H9 (cell line): ENCODE data around the gene FLOT2. TPM values are rescaled to one million over a fixed set of nuclear protein-coding genes. Genes with fewer than 3 reads are reported as not detected.

ENCODE experiments used
- DNase-seq: peaks from one replicate; pipeline ENCODE4 v3.0.0-alpha.2; 2017
- H2AFZ ChIP-seq: one replicate; pipeline ENCODE4 v1.6.1; 2013; ENCODE audit warnings: mild to moderate bottlenecking, low read length, control low read depth, moderate library complexity
- H2AK5ac ChIP-seq: 2 replicates; pipeline ENCODE4 v1.6.1; 2013; ENCODE audit warnings: low read length, control low read depth, mixed read lengths; ENCODE audit not compliant: insufficient read length
- H2BK120ac ChIP-seq: one replicate; pipeline ENCODE4 v1.6.1; 2013; ENCODE audit warnings: low read depth, mild to moderate bottlenecking, low read length, control low read depth, inconsistent platforms; ENCODE audit not compliant: poor library complexity, severe bottlenecking
- H2BK12ac ChIP-seq: 2 replicates; pipeline ENCODE4 v1.6.1; 2013; ENCODE audit warnings: low read length, control low read depth, mixed read lengths, low read depth; ENCODE audit not compliant: insufficient read length
- H2BK15ac ChIP-seq: 2 replicates; pipeline ENCODE4 v1.6.1; 2013; ENCODE audit warnings: low read depth, low read length, control low read depth
- H2BK20ac ChIP-seq: one replicate; pipeline ENCODE4 v1.6.1; 2013; ENCODE audit warnings: low read depth, mild to moderate bottlenecking, low read length, control low read depth, inconsistent platforms; ENCODE audit not compliant: poor library complexity, severe bottlenecking
- H2BK5ac ChIP-seq: 2 replicates; pipeline ENCODE4 v1.6.1; 2013; ENCODE audit warnings: low read length, control low read depth, mixed read lengths; ENCODE audit not compliant: insufficient read length
- H3K14ac ChIP-seq: 2 replicates; pipeline ENCODE4 v1.6.1; 2013; ENCODE audit warnings: low read length, control low read depth; ENCODE audit not compliant: insufficient read depth
- H3K18ac ChIP-seq: 2 replicates; pipeline ENCODE4 v1.6.1; 2013; ENCODE audit warnings: low read depth, mild to moderate bottlenecking, mixed read lengths, low read length, control low read depth; ENCODE audit not compliant: insufficient read length
- H3K23ac ChIP-seq: 2 replicates; pipeline ENCODE4 v1.6.1; 2013; ENCODE audit warnings: low read length, control low read depth, mixed read lengths, low read depth; ENCODE audit not compliant: insufficient read length
- H3K23me2 ChIP-seq: 2 replicates; pipeline ENCODE4 v1.6.1; 2013; ENCODE audit warnings: low read depth, mild to moderate bottlenecking, mixed read lengths, low read length, control low read depth; ENCODE audit not compliant: insufficient read length, poor library complexity, severe bottlenecking
- H3K27ac ChIP-seq: 2 replicates; pipeline ENCODE4 v1.5.1; 2013; ENCODE audit warnings: low read length, control low read depth, mixed read lengths, low read depth; ENCODE audit not compliant: insufficient read length
- H3K27me3 ChIP-seq: 2 replicates; pipeline ENCODE4 v1.6.1; 2013; ENCODE audit warnings: low read length, control low read depth, inconsistent platforms; ENCODE audit not compliant: insufficient read depth
- H3K4ac ChIP-seq: 2 replicates; pipeline ENCODE4 v1.6.1; 2013; ENCODE audit warnings: low read depth, mild to moderate bottlenecking, control low read depth, inconsistent platforms, low read length, moderate library complexity
- H3K4me1 ChIP-seq: 2 replicates; pipeline ENCODE4 v1.6.1; 2013; ENCODE audit warnings: low read length, control low read depth, inconsistent platforms; ENCODE audit not compliant: insufficient read depth
- H3K4me2 ChIP-seq: 2 replicates; pipeline ENCODE4 v1.6.1; 2013; ENCODE audit warnings: low read length, control low read depth, mixed read lengths; ENCODE audit not compliant: insufficient read length, insufficient read depth
- H3K56ac ChIP-seq: 2 replicates; pipeline ENCODE4 v1.6.1; 2013; ENCODE audit warnings: low read depth, mild to moderate bottlenecking, mixed read lengths, low read length, control low read depth; ENCODE audit not compliant: insufficient read length
- H3K79me1 ChIP-seq: 2 replicates; pipeline ENCODE4 v1.6.1; 2013; ENCODE audit warnings: low read depth, mild to moderate bottlenecking, moderate library complexity, low read length, control low read depth, inconsistent platforms; ENCODE audit not compliant: insufficient read depth, poor library complexity, severe bottlenecking
- H3K79me2 ChIP-seq: 2 replicates; pipeline ENCODE4 v1.6.1; 2013; ENCODE audit warnings: low read length, control low read depth, inconsistent platforms; ENCODE audit not compliant: insufficient read depth
- H3K9ac ChIP-seq: 2 replicates; pipeline ENCODE4 v1.6.1; 2013; ENCODE audit warnings: low read length, control low read depth, mixed read lengths; ENCODE audit not compliant: insufficient read length; ENCODE audit errors: extremely low read depth
- H3K9me3 ChIP-seq: one replicate; pipeline ENCODE4 v1.6.1; 2013; ENCODE audit warnings: low read depth, low read length, inconsistent platforms; ENCODE audit not compliant: control insufficient read depth
- H3T11ph ChIP-seq: one replicate; pipeline ENCODE4 v1.6.1; 2013; ENCODE audit warnings: mild to moderate bottlenecking, low read length, control low read depth, inconsistent platforms
- H4K20me1 ChIP-seq: one replicate; pipeline ENCODE4 v1.6.1; 2013; ENCODE audit not compliant: control insufficient read depth, insufficient read length, insufficient read depth
- H4K5ac ChIP-seq: 2 replicates; pipeline ENCODE4 v1.6.1; 2013; ENCODE audit warnings: low read depth, mild to moderate bottlenecking, mixed read lengths, low read length, control low read depth; ENCODE audit not compliant: insufficient read length
- H4K8ac ChIP-seq: replicated peaks from 2 replicates; pipeline ENCODE4 v1.6.1; 2013; ENCODE audit warnings: low read length, control low read depth, mixed read lengths, low read depth; ENCODE audit not compliant: insufficient read length
- H4K91ac ChIP-seq: 2 replicates; pipeline ENCODE4 v1.6.1; 2013; ENCODE audit warnings: low read depth, mild to moderate bottlenecking, moderate library complexity, mixed read lengths, low read length, control low read depth; ENCODE audit not compliant: insufficient read length
- H3K27ac Mint-ChIP-seq, 3 experiments: 2 replicates in 2 of 3; 3 replicates in 1 of 3; pipeline ENCODE4 v1.8.0; 2020 to 2021; ENCODE audit warnings: mixed read lengths in 3 of 3, mild to moderate bottlenecking in 1 of 3, moderate library complexity in 1 of 3
- H3K27me3 Mint-ChIP-seq: 2 replicates; pipeline ENCODE4 v1.8.0; 2021; ENCODE audit warnings: low read depth, mild to moderate bottlenecking, moderate library complexity, mixed read lengths
- H3K36me3 Mint-ChIP-seq, 3 experiments: 2 replicates in 2 of 3; 3 replicates in 1 of 3; pipeline ENCODE4 v1.8.0; 2020 to 2021; ENCODE audit warnings: low read depth in 3 of 3, mixed read lengths in 3 of 3; ENCODE audit not compliant: insufficient read depth in 1 of 3
- H3K4me1 Mint-ChIP-seq, 2 experiments: 2 replicates each; pipeline ENCODE4 v1.8.0; 2020; ENCODE audit warnings: mixed read lengths in 2 of 2
- H3K4me3 Mint-ChIP-seq, 2 experiments: 2 replicates in 1 of 2; 3 replicates in 1 of 2; pipeline ENCODE4 v1.8.0; 2020 to 2021; ENCODE audit warnings: mild to moderate bottlenecking in 2 of 2, mixed read lengths in 2 of 2, moderate library complexity in 1 of 2
- H3K9me3 Mint-ChIP-seq, 2 experiments: 2 replicates in 1 of 2; 3 replicates in 1 of 2; pipeline ENCODE4 v1.8.0; 2020; ENCODE audit warnings: mild to moderate bottlenecking in 2 of 2, mixed read lengths in 2 of 2, moderate library complexity in 1 of 2
- WGBS: extraction: QIAGEN DNeasy Blood & Tissue Kit; methylation state at CpG from one replicate; pipeline ENCODE4 v1.1.7; 2013; ENCODE audit warnings: missing lambda C conversion rate, low lambda C conversion rate, mixed read lengths; ENCODE audit not compliant: insufficient read length; ENCODE audit errors: extremely low coverage; 5-methylcytosine and 5-hydroxymethylcytosine counted together
- total RNA-seq: library from RNA; stranded (reverse); gene quantifications from 2 replicates; pipeline ENCODE4 v1.2.1, GENCODE V29; 2021
- TF ChIP-seq, protein P1 (sequence below): fragments of 200-600 bp; sonication (generic); conservative IDR thresholded peaks from 3 replicates; pipeline ENCODE4 v1.8.0; 2021; ENCODE audit warnings: antibody characterized with exemption, mild to moderate bottlenecking

FLOT2 gene
- total RNA-seq, 1 experiment from 2014 or later = 173 TPM

DNA sequence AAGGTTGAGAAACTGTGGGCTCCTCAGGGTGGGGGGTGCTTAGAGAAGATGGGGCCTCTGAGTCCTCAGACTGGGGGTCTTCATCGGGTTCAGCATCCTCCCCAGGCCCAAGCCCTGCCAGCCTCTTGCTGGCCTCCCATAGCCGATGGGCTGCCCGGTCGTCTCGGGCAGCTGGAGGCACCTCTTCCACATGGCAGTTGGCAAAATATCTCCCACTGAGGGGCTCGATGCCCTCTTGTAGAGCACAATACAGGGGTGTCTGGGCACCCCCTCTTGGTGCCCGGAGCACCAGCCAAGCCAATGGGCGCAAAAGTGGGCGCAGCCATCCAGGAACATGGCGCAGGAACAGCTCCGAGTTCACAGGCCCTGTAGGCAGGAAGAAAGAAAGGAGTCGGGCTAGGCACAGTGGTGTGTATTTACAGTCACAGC lies 1.0 kb upstream of the FLOT2 start:
- Histone ChIP-seq H3K9ac (no peak overlapping the region), H2BK120ac (no peak overlapping the region), H3K4me2 (no peak overlapping the region), H2AFZ (no peak overlapping the region), H3K18ac (no peak overlapping the region), H3K4me1 (peaks cover 9% of the 10 kb centered on the region), H2BK12ac (no peak overlapping the region), H2BK5ac (no peak overlapping the region), H3K79me1 (peaks cover 4% of the 10 kb centered on the region), H4K91ac (no peak overlapping the region), H3K14ac (no peak overlapping the region), H3K9me3 (no peaks in the 10 kb centered on the region), H2AK5ac (no peak overlapping the region), H4K5ac (no peak overlapping the region), H2BK15ac (no peak overlapping the region), H3K4ac (no peak overlapping the region), H3K56ac (no peak overlapping the region), H3K79me2 (peaks cover 4% of the 10 kb centered on the region; the same call in 1 of the 2 replicates), H3K27ac (no peak overlapping the region), H3K27me3 (0 out of 2 replicates have a peak, but pooled peaks cover 3% of the 10 kb centered on the region), H4K8ac (no peak overlapping the region), H3K23ac (no peak overlapping the region), H3K23me2 (peaks cover 6% of the 10 kb centered on the region), H4K20me1 (no peaks in the 10 kb centered on the region), H2BK20ac (no peak overlapping the region), H3T11ph (no peak overlapping the region)
- Mint-ChIP-seq H3K4me1 (peaks cover 27 to 30% of the 10 kb centered on the region in 2 experiments), H3K27ac (peak overlapping the region in 1 of 3 experiments; percentile 76; a peak in 1 of 7 replicates), H3K27me3 (peaks cover 3% of the 10 kb centered on the region), H3K9me3 (peaks cover 0 to 3% of the 10 kb centered on the region in 2 experiments; a peak in 2 of 5 replicates), H3K36me3 (peaks cover 18 to 29% (median 20%) of the 10 kb centered on the region in 3 experiments), H3K4me3 (peak overlapping the region in 1 of 2 experiments; percentile 55; a peak in 2 of 5 replicates)
- no CpG with 5 or more reads among the region's 12 CpGs for WGBS
- DNase-seq = peak; percentile 35
- TF ChIP-seq, protein P1, sequence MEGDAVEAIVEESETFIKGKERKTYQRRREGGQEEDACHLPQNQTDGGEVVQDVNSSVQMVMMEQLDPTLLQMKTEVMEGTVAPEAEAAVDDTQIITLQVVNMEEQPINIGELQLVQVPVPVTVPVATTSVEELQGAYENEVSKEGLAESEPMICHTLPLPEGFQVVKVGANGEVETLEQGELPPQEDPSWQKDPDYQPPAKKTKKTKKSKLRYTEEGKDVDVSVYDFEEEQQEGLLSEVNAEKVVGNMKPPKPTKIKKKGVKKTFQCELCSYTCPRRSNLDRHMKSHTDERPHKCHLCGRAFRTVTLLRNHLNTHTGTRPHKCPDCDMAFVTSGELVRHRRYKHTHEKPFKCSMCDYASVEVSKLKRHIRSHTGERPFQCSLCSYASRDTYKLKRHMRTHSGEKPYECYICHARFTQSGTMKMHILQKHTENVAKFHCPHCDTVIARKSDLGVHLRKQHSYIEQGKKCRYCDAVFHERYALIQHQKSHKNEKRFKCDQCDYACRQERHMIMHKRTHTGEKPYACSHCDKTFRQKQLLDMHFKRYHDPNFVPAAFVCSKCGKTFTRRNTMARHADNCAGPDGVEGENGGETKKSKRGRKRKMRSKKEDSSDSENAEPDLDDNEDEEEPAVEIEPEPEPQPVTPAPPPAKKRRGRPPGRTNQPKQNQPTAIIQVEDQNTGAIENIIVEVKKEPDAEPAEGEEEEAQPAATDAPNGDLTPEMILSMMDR = no peak
